Neuronal stem cell (in vitro differentiated cells): ENCODE measurements around the gene TMEM170A.

Source experiments
- DNase-seq: peaks from one replicate; pipeline ENCODE4 v3.0.0-alpha.2; 2013; ENCODE audit warnings: low spot score
- H2AFZ ChIP-seq: one replicate; pipeline ENCODE4 v1.6.1; 2013; ENCODE audit warnings: mild to moderate bottlenecking, low read length, inconsistent platforms
- H2AK5ac ChIP-seq: 2 replicates; pipeline ENCODE4 v1.6.1; 2013; ENCODE audit warnings: low read depth, mild to moderate bottlenecking, inconsistent platforms, low read length, moderate library complexity, mixed read lengths
- H2BK120ac ChIP-seq: 2 replicates; pipeline ENCODE4 v1.6.1; 2013; ENCODE audit warnings: low read depth, mild to moderate bottlenecking, inconsistent platforms, low read length, moderate library complexity, mixed read lengths
- H2BK12ac ChIP-seq: one replicate; pipeline ENCODE4 v1.6.1; 2013; ENCODE audit warnings: low read length, inconsistent platforms
- H2BK15ac ChIP-seq: 2 replicates; pipeline ENCODE4 v1.6.1; 2013; ENCODE audit warnings: mild to moderate bottlenecking, low read length, inconsistent platforms, mixed read lengths
- H2BK5ac ChIP-seq: one replicate; pipeline ENCODE4 v1.6.1; 2013; ENCODE audit warnings: inconsistent platforms, mild to moderate bottlenecking, low read length, moderate library complexity
- H3K14ac ChIP-seq: one replicate; pipeline ENCODE4 v1.6.1; 2013; ENCODE audit warnings: low read length, inconsistent platforms
- H3K18ac ChIP-seq: 2 replicates; pipeline ENCODE4 v1.6.1; 2013; ENCODE audit warnings: low read length, inconsistent platforms
- H3K23ac ChIP-seq: 2 replicates; pipeline ENCODE4 v1.6.1; 2013; ENCODE audit warnings: low read depth, mild to moderate bottlenecking, mixed read lengths, low read length, inconsistent platforms; ENCODE audit not compliant: poor library complexity
- H3K27ac ChIP-seq: replicated peaks from 3 replicates; pipeline ENCODE4 v1.5.1; 2013; ENCODE audit warnings: low read length, inconsistent platforms
- H3K27me3 ChIP-seq, 3 experiments: 2 replicates each; pipeline ENCODE4 v1.6.1; 2013; ENCODE audit warnings: low read length in 3 of 3, mild to moderate bottlenecking in 2 of 3, inconsistent platforms in 1 of 3, low read depth in 1 of 3, mixed read lengths in 1 of 3, moderate library complexity in 1 of 3; ENCODE audit not compliant: control insufficient read depth in 3 of 3, insufficient read depth in 3 of 3
- H3K36me3 ChIP-seq, 2 donors: replicated peaks in 1 of 2; 2 replicates each; pipeline ENCODE4 v1.6.1; 2013; ENCODE audit warnings: low read length in 2 of 2; ENCODE audit not compliant: control insufficient read depth in 2 of 2, insufficient read depth in 2 of 2
- H3K4ac ChIP-seq: 2 replicates; pipeline ENCODE4 v1.6.1; 2013; ENCODE audit warnings: inconsistent platforms, mild to moderate bottlenecking, low read length, moderate library complexity
- H3K4me1 ChIP-seq, 2 donors: 1 replicate in 1 of 2; 2 replicates in 1 of 2; pipeline ENCODE4 v1.6.1; 2013; ENCODE audit warnings: low read length in 2 of 2, low read depth in 1 of 2; ENCODE audit not compliant: control insufficient read depth in 2 of 2, insufficient read depth in 1 of 2
- H3K4me2 ChIP-seq: one replicate; pipeline ENCODE4 v1.6.1; 2013; ENCODE audit warnings: mild to moderate bottlenecking, low read length, inconsistent platforms; ENCODE audit not compliant: insufficient read depth, poor library complexity, severe bottlenecking
- H3K4me3 ChIP-seq, 2 donors: 2 replicates each; pipeline ENCODE4 v1.5.1; 2013; ENCODE audit warnings: low read length in 2 of 2, mild to moderate bottlenecking in 2 of 2, inconsistent platforms in 1 of 2, moderate library complexity in 1 of 2
- H3K79me1 ChIP-seq: one replicate; pipeline ENCODE4 v1.6.1; 2013; ENCODE audit warnings: low read depth, mild to moderate bottlenecking, inconsistent platforms, low read length, moderate library complexity
- H3K9ac ChIP-seq: one replicate; pipeline ENCODE4 v1.6.1; 2013; ENCODE audit warnings: mild to moderate bottlenecking, low read depth, low read length, inconsistent platforms; ENCODE audit not compliant: poor library complexity
- H3K9me3 ChIP-seq, 2 donors: replicated peaks in 1 of 2; 2 replicates each; pipeline versions ENCODE3 to v1.6.1; 2013; ENCODE audit warnings: low read length in 2 of 2, mild to moderate bottlenecking in 2 of 2, inconsistent platforms in 1 of 2, low read depth in 1 of 2, mixed read lengths in 1 of 2, moderate library complexity in 1 of 2; ENCODE audit not compliant: control insufficient read depth in 2 of 2, insufficient read depth in 1 of 2
- H4K8ac ChIP-seq: one replicate; pipeline ENCODE4 v1.6.1; 2013; ENCODE audit warnings: low read depth, mild to moderate bottlenecking, inconsistent platforms, low read length, moderate library complexity
- H4K91ac ChIP-seq: one replicate; pipeline ENCODE4 v1.6.1; 2013; ENCODE audit warnings: low read length, low read depth, mild to moderate bottlenecking, inconsistent platforms; ENCODE audit not compliant: poor library complexity
- WGBS, 2 donors: extraction: QIAGEN DNeasy Blood & Tissue Kit; methylation state at CpG; one replicate each; pipeline ENCODE4 v1.1.7; 2013; ENCODE audit warnings: missing lambda C conversion rate in 2 of 2, mixed read lengths in 1 of 2; ENCODE audit not compliant: insufficient read length in 2 of 2, insufficient replicate concordance in 1 of 2; ENCODE audit errors: extremely low coverage in 2 of 2; 5-methylcytosine and 5-hydroxymethylcytosine counted together

Gene TMEM170A

GRCh38 chr16:75479421-75479990 is 15.0 kb upstream of the TMEM170A start:
- H3K18ac ChIP-seq, result peak overlapping the region; percentile 12
- no peak overlapping the region for H2BK120ac ChIP-seq
- H2AK5ac ChIP-seq, result no peak overlapping the region
- no peak overlapping the region for H3K4me2 ChIP-seq
- H3K36me3 ChIP-seq, result peaks cover 0 to 7% of the 10 kb centered on the region in 2 donors
- no peak overlapping the region for H2AFZ ChIP-seq
- no peak overlapping the region for H3K4ac ChIP-seq
- H3K9ac ChIP-seq, result no peak overlapping the region
- peak overlapping the region; percentile 54 for H4K8ac ChIP-seq
- H4K91ac ChIP-seq, result no peak overlapping the region
- no peaks in the 10 kb centered on the region for H3K27me3 ChIP-seq
- no peaks in the 10 kb centered on the region for H3K4me1 ChIP-seq
- H3K79me1 ChIP-seq, result peaks cover 2% of the 10 kb centered on the region
- H3K27ac ChIP-seq, result no peak overlapping the region
- no peak for DNase-seq
- peak overlapping the region in 1 of 2 donors; percentile 3 for H3K4me3 ChIP-seq
- H2BK5ac ChIP-seq, result no peak overlapping the region
- H3K9me3 ChIP-seq, result no peaks in the 10 kb centered on the region
- no peak overlapping the region for H3K14ac ChIP-seq
- peak overlapping the region; percentile 77 for H3K23ac ChIP-seq
- no peak overlapping the region for H2BK12ac ChIP-seq
- no CpG with 5 or more reads among the region's 47 CpGs for WGBS, 2 donors
- no peak overlapping the region for H2BK15ac ChIP-seq

- H2BK5ac ChIP-seq, result no peak overlapping the region
- peak overlapping the region; percentile 53 for H3K23ac ChIP-seq
- H2AK5ac ChIP-seq, result no peak overlapping the region
- peaks cover 2% of the 10 kb centered on the region for H3K79me1 ChIP-seq
- H3K14ac ChIP-seq, result no peak overlapping the region
- no peak overlapping the region for H3K4ac ChIP-seq
- H3K27me3 ChIP-seq, result no peaks in the 10 kb centered on the region
- H3K9me3 ChIP-seq, result no peaks in the 10 kb centered on the region
- peaks cover 0 to 7% of the 10 kb centered on the region in 2 donors for H3K36me3 ChIP-seq
- H3K9ac ChIP-seq, result peak overlapping the region; percentile 3
- no peak overlapping the region for H2BK12ac ChIP-seq
- no peak overlapping the region for H4K8ac ChIP-seq
- H3K18ac ChIP-seq, result no peak overlapping the region
- no peak overlapping the region for H2BK15ac ChIP-seq
- no peak overlapping the region for H2BK120ac ChIP-seq
- H3K27ac ChIP-seq, result no peak overlapping the region
- no peaks in the 10 kb centered on the region for H3K4me1 ChIP-seq
- no peak overlapping the region for H3K4me2 ChIP-seq
- no CpG with 5 or more reads among the region's 80 CpGs for WGBS, 2 donors
- H4K91ac ChIP-seq, result no peak overlapping the region
- no peak overlapping the region for H3K4me3 ChIP-seq
- H2AFZ ChIP-seq, result no peak overlapping the region
- DNase-seq, result no peak
Observed at GRCh38 chr16:75478480-75479345, 14.2 kb upstream of the TMEM170A start.

GRCh38 chr16:75477680-75478473 is 13.4 kb upstream of the TMEM170A start:
- Histone ChIP-seq H3K4me1 (no peaks in the 10 kb centered on the region), H2BK120ac (no peak overlapping the region), H3K79me1 (peaks cover 2% of the 10 kb centered on the region), H3K18ac (no peak overlapping the region), H3K36me3 (peaks cover 0 to 7% of the 10 kb centered on the region in 2 donors), H2AK5ac (no peak overlapping the region), H3K14ac (no peak overlapping the region), H3K27me3 (no peaks in the 10 kb centered on the region), H4K91ac (no peak overlapping the region), H2AFZ (no peak overlapping the region), H2BK12ac (no peak overlapping the region), H3K9ac (no peak overlapping the region), H3K23ac (peak overlapping the region; percentile 23), H3K4ac (no peak overlapping the region), H3K27ac (no peak overlapping the region), H4K8ac (no peak overlapping the region), H2BK5ac (no peak overlapping the region), H3K4me3 (no peak overlapping the region), H2BK15ac (no peak overlapping the region), H3K9me3 (no peaks in the 10 kb centered on the region), H3K4me2 (no peak overlapping the region)
- WGBS, 2 donors, result no CpG with 5 or more reads among the region's 4 CpGs
- no peak for DNase-seq

- Histone ChIP-seq H3K9me3 (no peaks in the 10 kb centered on the region), H3K27ac (no peak overlapping the region), H3K4me2 (no peak overlapping the region), H2BK15ac (no peak overlapping the region), H3K4ac (no peak overlapping the region), H2AFZ (no peak overlapping the region), H2AK5ac (no peak overlapping the region), H2BK5ac (no peak overlapping the region), H3K79me1 (peaks cover 2% of the 10 kb centered on the region), H3K4me1 (no peaks in the 10 kb centered on the region), H4K91ac (no peak overlapping the region), H3K4me3 (no peak overlapping the region), H2BK12ac (no peak overlapping the region), H3K9ac (no peak overlapping the region), H3K18ac (no peak overlapping the region), H2BK120ac (no peak overlapping the region), H3K14ac (no peak overlapping the region), H3K36me3 (peaks cover 0 to 7% of the 10 kb centered on the region in 2 donors), H4K8ac (no peak overlapping the region), H3K27me3 (no peaks in the 10 kb centered on the region), H3K23ac (no peak overlapping the region)
- DNase-seq, result no peak
- no CpG with 5 or more reads among the region's 8 CpGs for WGBS, 2 donors
Observed at GRCh38 chr16:75476817-75477216, 12.3 kb upstream of the TMEM170A start.
